NCI-H2227 treated with DMSO at 0.1 percent for 48 hours (cell line): Measurements from ENCODE around the gene DYNLT5.
A peak's percentile ranks its signal among the peaks of the same experiment; 100 is the strongest.
"Not testable (repeated sequence)": the region's sequence is repeated elsewhere in the genome, so short reads cannot be mapped to it uniquely, and the experiment has no call there.

Source experiments
- DNase-seq: peaks from one replicate; lab custom pipeline; 2025; lab: John Stamatoyannopoulos, UW

Gene DYNLT5

DNA sequence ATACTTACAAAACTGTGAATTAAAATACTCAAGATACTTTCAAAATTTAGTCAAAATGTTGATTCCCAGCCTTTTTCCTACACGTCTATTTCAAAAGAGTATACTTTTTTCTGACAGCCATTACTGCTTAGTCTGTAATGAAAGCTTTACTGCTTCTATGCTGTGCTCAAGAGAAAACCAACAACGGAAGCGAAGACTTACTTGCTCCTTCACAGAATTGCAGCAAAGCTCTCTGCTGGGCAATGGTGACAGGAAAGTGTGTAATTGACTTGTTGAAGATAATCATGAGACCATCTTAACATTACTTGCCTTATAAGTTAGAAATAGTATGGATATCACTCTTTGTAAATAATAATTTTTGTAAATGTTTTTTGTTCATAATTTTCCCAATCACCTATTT lies 1.7 kb upstream of the DYNLT5 start:
- DNase-seq = no peak

DNA sequence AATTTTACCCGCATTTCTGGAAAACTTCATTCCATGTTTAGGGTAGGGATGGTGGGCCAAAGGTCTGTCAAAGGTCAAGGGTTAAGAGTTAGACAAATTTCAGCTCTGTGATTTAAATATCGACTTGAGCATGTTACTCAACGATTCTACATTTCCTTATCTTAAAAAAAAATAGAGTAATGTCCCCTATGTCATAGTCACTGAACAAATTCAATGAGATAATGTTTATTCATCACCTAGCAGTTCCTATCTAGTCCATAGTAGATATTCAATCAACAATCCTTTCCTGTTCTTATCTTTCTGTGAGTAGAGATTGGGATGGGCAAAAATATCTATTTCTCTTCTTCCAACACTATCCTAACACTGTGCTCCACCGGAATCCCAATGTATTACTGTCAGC lies 1.1 kb upstream of the DYNLT5 start:
- DNase-seq = no peak

DNA sequence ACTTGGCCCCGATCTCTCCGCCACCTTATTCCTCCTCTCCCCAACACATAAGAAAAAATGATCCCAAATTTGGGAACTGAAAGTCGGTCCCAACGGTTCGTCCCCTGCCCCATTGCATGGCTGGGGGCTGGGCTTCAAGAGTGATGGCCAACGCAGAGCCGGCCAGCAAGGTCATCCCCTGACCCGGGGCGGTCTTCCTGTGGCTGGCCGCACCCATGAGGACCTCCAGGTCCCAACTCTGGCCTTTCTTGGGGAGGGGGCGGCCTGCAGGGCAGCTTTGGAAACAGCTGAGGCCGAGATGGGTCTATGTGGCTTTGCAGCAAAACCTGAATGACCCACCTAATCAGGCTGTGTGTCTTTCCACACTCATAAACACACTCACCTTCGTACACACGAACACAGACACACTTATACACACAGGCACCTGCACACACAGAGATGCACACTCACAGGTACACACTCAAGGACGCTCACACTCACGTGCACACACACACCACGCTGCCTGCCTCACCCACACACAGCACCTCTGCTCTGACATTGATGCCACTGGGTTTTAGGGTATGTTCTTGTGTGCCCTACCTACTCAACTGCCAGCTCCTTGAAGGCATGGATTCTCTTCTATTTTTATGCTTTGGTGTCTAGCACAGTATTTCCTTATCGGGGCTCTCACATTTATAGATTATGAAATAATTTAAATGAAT lies 562 bp downstream of the DYNLT5 start:
- no peak for DNase-seq

DNA sequence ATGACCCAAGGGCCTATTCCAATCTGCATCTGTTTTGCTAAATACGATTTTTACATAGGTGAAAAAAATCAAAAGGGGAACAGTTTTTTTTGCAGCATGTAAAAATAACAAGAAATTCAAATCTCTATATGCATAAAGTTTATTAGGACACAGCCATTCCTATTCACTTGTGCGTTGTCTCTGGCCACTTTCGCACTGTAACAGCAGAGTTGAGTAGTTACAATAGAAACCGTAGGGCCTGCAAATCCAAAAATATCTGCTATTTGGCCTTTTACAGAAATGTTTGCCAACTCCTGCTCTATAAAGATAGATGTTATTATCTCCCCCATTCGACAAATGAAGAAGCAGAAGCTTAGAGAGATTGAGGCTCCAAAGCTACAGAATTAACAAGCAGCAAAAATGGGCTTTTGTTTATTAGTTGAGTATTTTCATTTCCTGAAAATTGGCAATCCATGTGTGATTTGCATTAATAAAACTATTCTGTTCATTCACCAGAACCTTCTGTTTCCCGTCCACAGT lies 5.5 kb downstream of the DYNLT5 start:
- no peak for DNase-seq

DNA sequence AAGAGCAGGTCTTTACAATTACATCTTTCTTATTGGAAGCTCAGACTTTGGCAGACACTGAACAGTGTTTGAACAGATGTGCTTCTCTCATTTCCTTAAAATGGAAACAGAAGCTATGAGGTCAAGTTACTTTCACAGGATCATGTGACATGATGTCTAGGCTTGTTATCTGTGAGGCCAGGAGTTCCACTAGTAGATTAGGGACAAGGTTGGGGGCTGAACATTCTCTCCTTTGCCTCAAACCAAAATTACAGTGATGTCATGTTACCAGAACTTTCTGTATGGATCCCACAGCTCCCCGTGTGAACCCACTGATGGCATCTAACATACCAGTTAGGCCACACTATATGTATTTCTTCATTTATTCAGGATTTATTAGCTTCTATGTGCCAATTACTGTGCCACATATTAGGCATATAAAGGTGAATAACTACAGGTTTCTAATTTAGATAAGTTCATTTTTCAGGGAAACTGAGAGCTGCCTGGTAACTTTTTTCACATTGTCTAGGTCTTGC lies 6.0 kb downstream of the DYNLT5 start:
- no peak for DNase-seq

DNA sequence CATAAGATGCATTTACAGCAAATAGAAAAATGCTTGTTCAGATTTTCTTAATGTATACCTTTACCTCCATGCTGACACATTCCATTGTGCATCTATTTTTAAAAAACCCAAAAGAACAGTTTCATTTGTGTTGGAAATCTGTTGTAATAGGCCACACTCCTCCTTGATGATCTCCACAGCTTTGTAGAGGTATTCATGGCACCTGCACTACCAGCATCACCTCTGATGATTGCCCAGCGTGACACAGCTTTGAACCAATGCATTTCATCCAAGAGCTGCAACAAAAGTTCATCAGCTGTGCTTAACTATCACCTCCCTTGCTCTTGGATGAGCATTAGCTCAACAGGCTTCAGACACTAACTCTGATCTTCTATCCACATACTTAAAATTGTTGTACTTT lies 8.2 kb downstream of the DYNLT5 start:
- DNase-seq = no peak

DNA sequence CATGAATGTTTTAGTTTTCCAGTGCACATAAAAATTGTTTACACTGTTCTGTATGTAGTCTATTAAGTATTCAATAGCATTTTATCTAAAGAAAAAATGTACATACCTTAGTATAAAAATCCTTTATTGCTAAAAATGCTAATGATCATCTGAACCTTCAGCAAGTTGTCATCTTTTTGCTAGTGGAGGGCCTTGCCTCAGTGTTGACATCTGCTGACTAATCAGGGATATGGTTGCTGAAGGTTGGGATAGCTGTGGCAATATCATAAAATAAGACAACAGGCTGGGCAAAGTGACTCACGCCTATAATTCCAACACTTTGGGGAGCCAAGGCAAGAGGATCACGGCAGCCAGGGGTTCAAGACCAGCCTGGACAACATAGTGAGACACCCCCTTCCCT lies 9.0 kb downstream of the DYNLT5 start:
- DNase-seq = no peak

DNA sequence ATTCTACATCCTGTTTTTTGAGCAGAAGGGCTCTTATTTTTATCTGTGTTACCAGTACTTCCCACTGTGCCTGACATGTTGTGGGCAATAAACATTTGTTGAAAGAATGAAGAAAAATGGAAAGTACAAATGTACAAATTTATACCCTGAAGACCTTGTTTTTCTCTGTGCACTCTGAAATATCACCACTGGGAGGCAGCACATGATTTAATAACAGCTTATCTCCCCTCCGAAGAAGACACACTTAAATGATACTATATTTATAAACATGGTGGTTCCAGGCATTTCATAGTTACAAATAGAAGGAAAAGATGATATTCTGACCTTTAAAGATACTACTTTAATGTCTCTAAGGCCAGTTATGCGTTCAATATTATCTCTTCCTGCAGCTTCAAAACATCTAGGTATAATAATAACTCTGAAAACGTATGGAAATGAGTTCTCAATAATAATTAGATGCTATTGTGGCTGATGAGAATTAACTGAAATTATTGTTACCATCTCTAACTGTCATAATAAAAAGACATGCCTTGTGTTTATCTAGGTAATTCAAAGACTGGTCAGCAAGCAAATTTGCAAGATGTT lies 12.8 kb downstream of the DYNLT5 start:
- DNase-seq = peak; percentile 32

DNA sequence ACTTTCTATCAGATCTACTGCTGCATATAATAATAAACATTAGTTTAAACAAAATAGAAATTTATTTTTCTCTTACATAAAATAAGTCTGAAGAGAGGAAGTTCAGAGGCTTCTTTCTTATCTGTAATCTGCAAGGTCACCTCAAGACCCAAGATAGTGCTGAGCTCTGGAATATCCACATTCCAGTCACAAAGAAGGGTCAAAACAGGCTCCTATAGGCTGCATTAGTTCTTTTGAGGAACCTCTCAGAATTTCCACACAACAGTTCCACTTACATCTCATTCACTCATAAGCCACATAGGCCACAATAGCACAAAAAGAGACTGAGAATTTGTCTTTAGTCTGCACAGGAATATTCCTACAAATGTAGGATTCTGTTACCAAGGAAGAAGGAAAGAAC lies 15.4 kb downstream of the DYNLT5 start:
- DNase-seq = no peak

DNA sequence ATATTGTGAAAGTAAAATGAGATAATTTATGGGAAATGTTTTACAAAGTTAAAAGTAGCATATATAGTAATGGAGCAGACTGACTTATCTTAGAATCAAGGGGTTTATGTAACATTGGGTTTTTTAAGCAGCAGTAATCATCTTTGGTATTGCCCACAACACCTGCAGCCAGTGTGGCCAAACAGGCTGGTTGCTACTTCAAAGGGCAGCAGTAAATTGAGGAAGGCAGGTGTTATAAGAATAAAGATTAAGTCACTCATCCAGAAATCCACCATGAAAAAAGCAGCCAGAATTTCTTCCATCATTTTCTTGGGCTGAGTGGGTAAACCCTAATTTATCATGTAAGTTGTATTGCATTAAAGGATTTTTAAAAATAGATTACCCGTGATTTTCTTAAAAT lies 16.7 kb downstream of the DYNLT5 start:
- DNase-seq = no peak

DNA sequence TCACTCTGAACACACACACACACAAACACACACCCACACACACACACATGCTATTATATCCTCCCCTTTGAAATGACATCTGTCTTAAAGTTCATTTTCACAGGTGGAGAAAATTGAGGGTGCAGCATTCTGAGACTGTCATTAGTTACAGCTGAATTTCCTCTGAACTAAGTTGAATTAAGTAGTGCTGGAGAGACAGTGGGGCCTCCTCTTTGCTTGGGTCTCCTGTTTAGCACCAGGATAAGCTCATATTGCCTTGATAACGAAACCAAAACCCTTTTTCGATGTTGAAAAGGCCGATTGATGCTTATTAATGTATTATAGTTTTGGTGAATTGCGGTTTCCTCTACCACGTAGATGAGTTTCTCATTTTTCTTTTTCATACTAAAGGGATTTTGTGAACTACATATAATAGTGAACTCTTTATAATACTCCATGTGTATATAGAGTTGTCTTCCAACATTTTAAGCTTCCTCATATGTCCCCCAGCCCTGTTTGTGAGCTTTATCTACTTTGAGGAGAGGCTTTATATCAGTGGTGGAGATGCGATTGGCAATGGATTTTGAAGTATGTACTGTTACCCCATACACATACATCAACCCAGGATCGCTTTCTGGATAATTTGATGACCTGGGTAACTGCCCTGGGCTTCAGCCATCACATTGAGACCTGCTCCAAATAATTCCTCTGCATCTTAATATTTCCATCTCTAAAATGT lies 17.4 kb downstream of the DYNLT5 start:
- peak; percentile 40 for DNase-seq

DNA sequence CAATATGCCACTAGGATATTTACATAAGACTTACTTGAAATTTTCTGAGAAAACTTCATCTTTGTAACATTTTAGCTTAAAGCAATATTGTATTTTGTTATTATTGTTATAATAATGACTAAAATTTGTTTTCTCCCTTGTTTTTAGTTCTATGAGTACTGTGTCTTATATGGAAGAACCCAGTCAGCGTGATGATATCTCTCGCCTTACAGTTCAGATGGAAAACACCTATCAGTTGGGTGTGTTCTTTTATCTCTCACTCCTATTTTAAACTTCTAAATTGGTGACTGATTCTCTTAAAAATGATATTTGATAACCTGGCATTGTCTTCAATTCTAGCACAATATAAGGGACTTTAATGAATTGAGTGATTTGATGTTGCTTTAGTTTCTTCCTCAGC lies 18.0 kb downstream of the DYNLT5 start:
- no peak for DNase-seq

DNA sequence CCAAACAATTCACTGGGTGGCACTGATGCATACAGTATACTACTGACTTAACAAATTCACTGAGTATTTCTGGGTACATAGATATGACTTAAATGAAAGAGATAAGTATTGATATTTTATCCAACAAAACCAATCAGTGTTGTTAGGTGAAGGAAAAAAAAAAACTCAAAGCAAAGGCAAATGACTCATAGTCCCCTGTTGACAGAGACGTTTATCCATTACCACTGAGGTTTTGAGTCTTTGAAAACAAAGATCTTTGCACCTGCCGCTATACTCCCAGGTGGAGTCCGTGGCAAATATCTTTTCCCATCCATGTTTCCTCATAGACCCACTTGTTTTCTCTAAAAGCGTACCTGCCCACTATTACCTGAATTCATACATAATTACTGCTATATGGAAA lies 18.4 kb downstream of the DYNLT5 start:
- no peak for DNase-seq

DNA sequence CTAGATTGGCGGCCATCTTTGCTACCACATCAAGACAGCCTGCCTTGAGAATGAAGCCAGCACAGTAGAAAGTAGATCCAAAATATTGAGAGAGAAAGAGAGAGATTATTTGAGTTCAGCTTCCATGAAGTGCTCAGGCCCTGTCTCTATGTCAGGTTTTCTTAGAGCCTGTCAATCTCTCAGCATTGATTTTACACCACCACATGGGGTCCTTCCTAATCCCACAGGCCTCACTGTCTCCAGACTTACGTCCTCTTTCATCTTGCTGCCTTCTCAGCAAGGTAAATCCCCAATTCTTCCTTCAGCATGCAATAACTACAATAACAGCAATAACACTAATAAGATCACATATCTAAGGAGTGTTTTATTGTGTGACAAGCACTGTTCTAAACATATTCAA lies 21.0 kb downstream of the DYNLT5 start:
- DNase-seq = no peak

DNA sequence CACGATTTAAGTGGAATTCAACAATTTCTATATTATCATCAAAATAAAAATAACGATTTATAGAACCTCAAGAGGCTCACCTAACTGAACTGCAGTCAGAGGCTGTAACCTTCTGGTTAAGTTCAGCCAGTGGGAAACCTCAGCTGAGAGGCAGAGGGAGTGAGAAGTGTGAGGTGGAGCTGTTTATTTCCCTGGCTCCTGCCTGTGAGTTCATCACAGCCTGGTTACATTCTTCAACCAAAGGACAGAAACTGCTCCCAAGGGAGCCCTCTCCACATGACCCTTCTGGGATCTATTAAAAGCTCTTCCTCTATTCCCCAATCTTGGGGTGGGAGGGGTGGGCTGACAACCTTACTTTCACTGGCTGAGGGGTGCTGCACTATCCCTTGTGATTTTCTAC lies 22.2 kb downstream of the DYNLT5 start:
- DNase-seq = no peak

DNA sequence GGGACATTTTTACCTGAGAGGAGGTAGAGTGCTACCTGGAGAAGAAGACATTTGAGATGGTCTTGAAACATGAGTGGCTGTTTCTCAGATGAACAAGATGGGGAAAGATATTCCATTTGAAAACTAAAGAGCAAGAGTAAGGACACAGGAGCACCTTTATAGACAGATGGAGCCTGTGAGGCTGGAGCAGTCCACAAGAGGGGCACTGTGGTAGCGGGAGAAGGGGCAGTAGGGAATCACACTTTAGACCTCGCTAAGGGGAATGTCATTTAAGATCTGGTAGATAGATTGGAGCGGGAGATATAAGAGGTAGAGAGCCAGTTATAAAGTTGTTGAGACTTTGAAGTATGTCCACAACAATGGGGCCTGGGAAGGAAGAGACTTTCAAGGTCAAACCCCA lies 23.4 kb downstream of the DYNLT5 start:
- no peak for DNase-seq

DNA sequence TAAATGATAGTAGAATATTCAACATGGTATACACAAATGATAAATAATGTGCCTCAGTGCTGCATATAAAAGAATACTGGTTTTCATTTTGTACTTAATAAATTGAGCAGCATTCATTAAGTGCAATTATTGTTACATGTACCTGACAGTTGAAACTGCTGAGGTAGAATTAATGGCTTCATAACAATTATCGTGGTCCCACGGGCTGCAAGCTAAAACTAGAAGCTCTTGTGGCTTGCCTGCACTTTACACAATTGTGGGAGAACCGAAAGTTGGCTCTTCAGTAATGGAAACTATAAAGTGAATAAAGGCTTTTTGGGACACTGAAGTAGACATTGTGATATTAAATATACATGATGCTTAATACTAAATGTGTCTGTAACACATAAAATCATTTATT lies 25.6 kb downstream of the DYNLT5 start:
- peak; percentile 12 for DNase-seq

DNA sequence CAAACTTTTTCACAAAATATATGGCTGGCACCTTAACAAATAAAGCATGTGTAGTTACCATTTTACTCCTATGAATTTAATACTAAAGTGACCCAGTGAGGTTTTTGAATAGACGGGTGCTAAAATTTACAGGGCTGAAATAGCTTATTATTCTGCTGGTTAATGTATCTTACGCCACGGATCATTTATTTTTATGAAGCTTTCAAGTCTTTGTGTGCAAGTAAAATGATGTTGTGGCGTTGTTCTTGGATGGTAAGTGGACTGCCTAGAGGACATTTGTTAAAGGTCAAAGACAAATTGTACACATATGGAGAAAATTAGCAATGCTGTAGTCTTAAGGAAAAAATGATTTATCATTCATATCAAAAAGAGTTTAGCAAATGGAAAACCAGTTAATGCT lies 26.0 kb downstream of the DYNLT5 start:
- no peak for DNase-seq

DNA sequence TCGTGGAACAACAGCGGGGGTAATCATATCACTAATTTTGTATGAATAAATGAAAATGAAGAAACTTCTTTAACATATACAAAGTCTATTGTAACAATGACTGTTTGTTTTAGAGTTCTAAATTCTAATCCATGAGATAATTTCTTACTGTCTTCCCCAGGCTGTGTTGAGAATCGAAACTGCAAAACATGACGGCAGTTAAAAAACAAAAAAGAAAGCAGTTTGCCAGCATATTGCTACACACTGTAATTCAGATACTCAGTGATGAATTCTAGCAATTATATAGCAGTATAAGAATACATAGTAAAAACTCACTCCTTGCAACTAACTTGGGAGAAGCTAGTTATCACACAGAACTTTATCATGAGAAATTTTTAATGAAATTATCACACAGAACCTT lies 26.7 kb downstream of the DYNLT5 start:
- no peak for DNase-seq

DNA sequence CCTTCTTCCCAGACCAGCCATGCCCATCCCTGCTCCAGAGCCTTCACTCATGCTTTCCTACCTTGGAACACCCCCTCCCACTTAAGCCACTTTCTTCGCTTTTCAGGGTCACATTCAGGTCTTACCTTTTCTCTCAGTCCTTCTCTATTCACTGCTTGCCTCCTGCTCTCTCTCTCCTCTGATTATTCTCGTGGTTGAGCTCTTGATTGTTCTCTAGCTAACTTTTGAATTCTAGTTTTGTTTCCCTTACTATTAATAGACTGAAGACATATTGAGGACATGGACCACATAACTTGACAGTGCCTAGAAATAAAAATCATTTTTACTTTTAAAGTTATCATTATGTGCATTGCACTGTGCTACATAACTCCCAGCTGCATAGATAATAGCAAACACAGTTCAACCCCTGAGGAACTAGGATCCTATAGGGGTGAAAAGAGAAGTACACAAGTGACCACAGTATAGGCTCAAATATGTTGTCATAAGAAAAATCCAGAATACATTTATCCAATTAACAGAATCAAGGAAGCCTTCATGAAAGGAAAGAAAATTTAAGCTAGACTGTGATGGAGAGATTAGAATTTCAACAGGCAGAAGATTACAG lies 27.3 kb downstream of the DYNLT5 start:
- DNase-seq = no peak

DNA sequence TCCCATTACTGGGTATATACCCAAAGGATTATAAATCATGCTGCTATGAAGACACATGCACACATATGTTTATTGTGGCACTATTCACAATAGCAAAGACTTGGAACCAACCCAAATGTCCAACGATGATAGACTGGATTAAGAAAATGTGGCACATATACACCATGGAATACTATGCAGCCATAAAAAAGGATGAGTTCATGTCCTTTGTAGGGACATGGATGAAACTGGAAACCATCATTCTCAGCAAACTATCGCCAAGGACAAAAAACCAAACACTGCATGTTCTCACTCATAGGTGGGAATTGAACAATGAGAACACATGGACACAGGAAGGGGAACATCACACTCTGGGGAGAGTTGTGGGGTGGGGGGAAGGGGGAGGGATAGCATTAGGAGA lies 33.5 kb downstream of the DYNLT5 start:
- DNase-seq = not testable (repeated sequence)

DNA sequence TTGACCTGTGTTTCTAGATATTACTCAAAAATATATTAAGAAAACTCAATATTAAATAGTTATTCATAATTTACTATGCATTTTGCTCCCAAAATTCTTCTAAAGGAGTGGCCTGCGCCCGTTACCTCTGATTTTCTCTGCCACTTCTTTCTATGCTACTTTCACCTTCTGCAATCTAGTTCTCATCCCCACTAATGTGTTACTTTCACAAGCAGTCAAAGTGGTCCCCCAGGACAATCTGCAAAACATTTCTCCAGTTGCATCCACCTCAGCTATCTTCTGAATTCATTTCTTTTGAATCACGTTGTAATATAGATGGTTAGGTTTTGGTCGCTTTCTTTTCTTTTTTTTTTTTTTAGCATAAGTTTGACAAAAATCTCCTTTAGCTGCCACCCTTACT lies 35.4 kb downstream of the DYNLT5 start:
- no peak for DNase-seq
